ENCODE data around the gene PARD6G. TPM values are rescaled to one million over a fixed set of nuclear protein-coding genes. Genes with fewer than 3 reads are reported as not detected.

The PARD6G gene
- total and polyA plus RNA-seq, 2 of the 8 experiments (the other 6 are each of a cell fraction or from before 2014, with no cell fraction given), result 11.3 to 17.9 TPM

GRCh38 chr18:80250740-80251364 lies 3.5 kb upstream of the PARD6G start:
- no peaks in the 10 kb centered on the region; a peak in 1 of 7 replicates for H3K27me3 ChIP-seq (replicated peaks in 1 of 4; ENCODE audit: control insufficient read depth in 3 of 4, extremely low read depth in 1 of 4, insufficient read depth in 3 of 4, low read length in 3 of 4)
- H2BK15ac ChIP-seq (ENCODE audit: low read length), result no peak overlapping the region
- peaks cover 0 to 2% (median 0%) of the 10 kb centered on the region in 4 experiments; a peak in 1 of 7 replicates for H3K4me1 ChIP-seq (replicated peaks in 1 of 4; ENCODE audit: control insufficient read depth in 3 of 4, insufficient read depth in 4 of 4, low read length in 3 of 4)
- CTCF ChIA-PET (ENCODE audit: partially characterized antibody), result interaction anchor here (0.8 to 6.0 kb wide), 11 partner anchors 11 to 317 kb away, joined by 3 to 30 read pairs (median 5); no protein-coding TSS in a partner anchor
- H3K23ac ChIP-seq (ENCODE audit: insufficient read length), result no peak overlapping the region
- no peak for TF ChIP-seq FOSL1 (IDR thresholded peaks at IDR 0.05; ENCODE audit: insufficient read depth, low read depth, low read length)
- no peak overlapping the region for H2AFZ ChIP-seq (ENCODE audit: low read length)
- peaks cover 5 to 10% of the 10 kb centered on the region in 2 experiments; a peak in 2 of 4 replicates for H3K9me3 ChIP-seq (ENCODE audit: insufficient read depth in 2 of 2, low read depth in 1 of 2, low read length in 1 of 2)
- 85% methylated on average over 6 of the region's 6 CpGs; no CpG with 5 or more reads in 1 of the 2 experiments for WGBS, 2 experiments (ENCODE audit: extremely low coverage in 1 of 2, insufficient coverage in 1 of 2, insufficient read length in 1 of 2, insufficient replicate concordance in 2 of 2, low coverage in 1 of 2, low lambda C conversion rate in 2 of 2, missing lambda C conversion rate in 1 of 2)
- H3K36me3 ChIP-seq (ENCODE audit: control insufficient read depth in 2 of 4, insufficient read depth in 4 of 4, low read length in 3 of 4), result no peaks in the 10 kb centered on the region
- no peak overlapping the region for H3K9ac ChIP-seq (replicated peaks in 1 of 4; ENCODE audit: extremely low read depth in 1 of 4, low read depth in 3 of 4, low read length in 3 of 4)
- no peak for DNase-seq (ENCODE audit: low read depth in 1 of 2, low spot score in 2 of 2)
- no peak overlapping the region for H3K4me2 ChIP-seq (ENCODE audit: insufficient read depth in 1 of 2, low read depth in 2 of 2, low read length in 2 of 2)
- H4K8ac ChIP-seq (ENCODE audit: extremely low read depth, insufficient read depth, low read length), result no peak overlapping the region
- no peak overlapping the region for H2BK12ac ChIP-seq (ENCODE audit: low read depth, low read length)
- no peaks in the 10 kb centered on the region for H3K79me1 ChIP-seq (ENCODE audit: low read depth, low read length)
- no peak overlapping the region for H3K4me3 ChIP-seq (ENCODE audit: extremely low read depth in 1 of 4, insufficient read depth in 2 of 4, low read depth in 3 of 4, low read length in 4 of 4)
- H3K27ac ChIP-seq (ENCODE audit: low read depth, low read length), result no peak overlapping the region
- no peak overlapping the region for H2AK5ac ChIP-seq (ENCODE audit: low read depth, low read length)
- H3K79me2 ChIP-seq (ENCODE audit: control insufficient read depth in 1 of 2, insufficient read depth in 2 of 2, low read length in 2 of 2), result no peaks in the 10 kb centered on the region
- H3K56ac ChIP-seq (replicated peaks; ENCODE audit: insufficient read length, low read depth, low read length), result no peak overlapping the region
- H4K5ac ChIP-seq (ENCODE audit: insufficient read length, low read depth, low read length), result no peak overlapping the region
- no peak overlapping the region for H2BK5ac ChIP-seq (ENCODE audit: low read depth, low read length)
- H4K91ac ChIP-seq (replicated peaks; ENCODE audit: insufficient read length, low read length), result no peak overlapping the region
- H4K20me1 ChIP-seq (replicated peaks in 1 of 2; ENCODE audit: control insufficient read depth in 1 of 2, insufficient read depth in 2 of 2, low read length in 2 of 2), result no peaks in the 10 kb centered on the region
- no peak overlapping the region for H2BK20ac ChIP-seq (ENCODE audit: low read length)
- H3K14ac ChIP-seq (ENCODE audit: insufficient read length), result no peak overlapping the region
- FAIRE-seq, result no peak
- peaks cover 7% of the 10 kb centered on the region for H3K23me2 ChIP-seq (ENCODE audit: low read depth, low read length)
- POLR2A ChIA-PET (ENCODE audit: partially characterized antibody), result interaction anchor here (0.6 to 1.2 kb wide), 2 partner anchors 9 to 19 kb away, joined by 3 read pairs; no protein-coding TSS in a partner anchor
- no peak overlapping the region for H3K18ac ChIP-seq (ENCODE audit: extremely low read depth, low read length)
- H3K4ac ChIP-seq (replicated peaks; ENCODE audit: insufficient read length, low read depth, low read length), result no peak overlapping the region
- H2BK120ac ChIP-seq (replicated peaks; ENCODE audit: low read depth, low read length), result no peak overlapping the region

All from H1 (cell line).